Fibroblast of skin of right quadriceps (primary cell): ENCODE results near the gene POTEJ.
"Not testable (repeated sequence)": the region's sequence is repeated elsewhere in the genome, so short reads cannot be mapped to it uniquely, and the experiment has no call there.

ENCODE experiments used
- DNase-seq: peaks from one replicate; pipeline ENCODE4 v3.0.0-alpha.2; 2013

The POTEJ gene

DNA sequence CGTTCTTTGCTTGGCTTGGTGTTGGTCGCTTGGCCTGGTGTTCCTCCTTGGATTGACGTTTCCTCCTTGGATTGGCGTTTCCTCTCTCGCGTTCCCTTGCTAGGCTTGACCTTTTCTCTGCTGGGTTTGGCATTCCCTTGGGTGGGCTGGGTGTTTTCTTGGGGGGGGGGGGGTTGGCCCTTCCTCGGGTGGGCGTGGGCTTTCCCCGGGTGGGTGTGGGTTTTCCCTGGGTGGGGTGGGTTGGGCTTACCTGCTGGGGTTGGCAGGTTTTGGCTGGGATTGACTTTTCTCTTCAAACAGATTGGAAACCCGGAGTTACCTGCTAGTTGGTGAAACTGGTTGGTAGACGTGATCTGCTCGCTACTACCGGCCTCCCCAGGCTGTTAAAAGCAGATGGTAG lies at the start of gene POTEJ:
Gene POTEJ (plus strand): TSS at position 301 of the 400 bp plus-strand sequence. CDS start 93 bp downstream, at position 394.
- not testable (repeated sequence) for DNase-seq

DNA sequence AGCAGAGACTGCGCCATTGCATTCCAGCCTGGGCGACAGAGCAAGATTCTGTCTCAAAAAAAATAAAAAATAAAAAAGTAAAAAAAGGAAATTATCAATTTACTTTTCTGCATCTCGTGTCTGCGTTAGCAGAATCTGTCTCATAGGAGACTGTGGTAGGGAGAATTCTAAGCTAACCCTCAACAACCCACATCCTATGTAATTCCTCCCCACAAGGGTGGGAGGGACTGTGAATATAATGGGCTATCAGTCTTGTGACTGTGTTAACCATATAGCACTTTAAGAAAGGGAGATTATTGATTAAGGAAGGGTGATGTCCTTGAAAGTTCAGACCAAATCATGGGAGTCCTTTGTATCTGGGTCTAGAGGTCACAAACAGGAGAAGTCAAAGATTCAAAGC lies 45.1 kb upstream of the POTEJ start:
- DNase-seq, result not testable (repeated sequence)

DNA sequence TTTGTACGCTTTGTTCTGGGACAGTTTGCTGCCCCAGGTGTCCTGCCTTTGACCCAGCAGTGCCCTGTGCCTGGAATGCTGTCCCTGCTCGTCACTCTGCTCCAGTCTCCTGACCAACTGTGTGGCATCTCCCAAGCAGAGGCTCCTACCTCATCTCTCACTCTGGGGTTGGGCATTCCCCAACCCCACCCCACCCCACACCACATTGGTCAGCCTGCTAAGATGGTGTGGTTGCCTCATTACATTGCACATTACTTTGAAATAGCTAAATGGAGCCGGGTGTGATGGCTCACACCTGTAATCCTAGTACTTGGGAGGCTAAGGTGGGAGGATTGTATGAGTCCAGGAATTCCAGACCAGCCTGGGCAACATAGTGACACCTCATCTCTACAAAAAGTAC lies 39.3 kb upstream of the POTEJ start:
- not testable (repeated sequence) for DNase-seq

DNA sequence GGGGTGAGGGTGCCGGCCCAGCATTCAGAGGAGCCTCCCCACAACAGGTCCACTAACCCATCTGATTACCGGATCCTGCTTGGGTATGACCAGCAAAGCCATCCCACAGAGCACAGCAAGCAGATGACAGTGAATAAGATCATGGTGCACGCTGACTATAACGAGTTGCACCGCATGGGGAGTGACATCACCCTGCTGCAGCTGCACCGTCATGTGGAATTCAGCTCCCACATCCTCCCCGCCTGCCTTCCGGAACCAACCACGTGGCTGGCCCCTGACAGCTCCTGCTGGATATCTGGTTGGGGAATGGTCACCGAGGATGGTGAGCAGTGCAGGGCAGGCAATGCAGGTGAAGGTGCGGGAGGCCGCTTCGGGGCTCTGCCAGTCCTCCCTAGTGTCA lies 37.0 kb upstream of the POTEJ start:
- DNase-seq, result not testable (repeated sequence)

DNA sequence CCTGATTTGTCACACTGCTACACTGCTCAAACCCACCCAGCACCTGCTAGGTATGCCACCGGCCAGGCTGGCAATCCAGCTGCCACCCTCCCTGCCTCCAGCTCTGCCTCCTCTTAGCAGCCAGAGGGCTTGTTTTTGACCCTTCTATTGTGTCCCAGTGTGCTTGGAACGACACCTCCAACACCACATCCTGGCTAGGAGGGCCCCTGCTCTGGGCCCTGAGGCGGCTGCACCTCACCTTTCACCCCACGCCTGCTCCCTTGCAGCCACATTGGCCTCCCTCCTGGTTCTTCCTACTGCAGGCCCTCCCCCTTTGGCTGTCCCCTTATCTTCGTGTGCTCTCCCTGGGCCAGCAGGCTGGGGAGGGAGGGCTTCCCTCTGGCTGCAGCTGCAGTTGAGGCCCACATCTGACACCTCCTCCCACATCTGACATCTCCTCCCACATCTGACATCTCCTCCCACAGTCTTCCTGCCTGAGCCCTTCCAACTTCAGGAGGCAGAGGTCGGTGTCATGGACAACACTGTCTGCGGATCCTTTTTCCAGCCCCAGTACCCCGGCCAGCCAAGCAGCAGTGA lies 34.9 kb upstream of the POTEJ start:
- not testable (repeated sequence) for DNase-seq

DNA sequence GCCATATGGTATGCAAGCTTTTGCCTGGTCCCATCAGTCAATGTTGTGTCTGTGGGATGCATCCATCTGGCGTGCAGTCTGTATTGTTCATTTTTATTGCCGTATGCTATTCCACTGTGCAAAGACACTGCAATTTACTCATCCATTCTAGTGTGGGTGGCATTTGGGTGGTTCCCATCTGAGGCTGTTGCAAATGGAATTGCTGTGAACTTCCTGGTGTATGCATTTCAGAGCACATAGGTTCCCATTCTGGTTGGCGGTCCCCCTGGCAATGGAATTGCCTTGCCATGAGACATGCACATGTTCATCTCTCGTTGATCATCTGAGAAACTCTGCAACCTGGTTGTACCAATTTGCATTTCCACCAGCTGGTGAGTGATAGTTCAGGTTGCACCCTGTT lies 33.7 kb upstream of the POTEJ start:
- DNase-seq, result not testable (repeated sequence)

DNA sequence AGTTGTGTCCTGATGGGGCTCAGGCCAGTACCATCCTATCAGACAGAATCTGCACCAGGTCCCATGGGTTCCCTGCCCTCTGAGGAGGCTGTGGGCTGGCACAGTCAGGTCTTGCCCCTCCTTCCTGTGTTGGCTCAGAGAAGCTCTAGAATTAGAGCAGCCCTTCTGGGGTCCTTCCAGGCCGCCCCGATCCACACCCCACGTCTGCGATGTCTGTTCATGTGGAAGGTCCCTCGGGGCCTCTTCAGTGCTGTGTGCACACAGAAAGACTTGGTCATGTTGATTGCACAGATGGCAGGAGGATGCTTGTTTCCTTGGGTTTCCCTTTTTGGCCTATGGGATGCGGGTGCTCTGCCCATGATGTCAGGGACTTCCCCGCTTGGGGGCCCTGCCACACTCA lies 32.1 kb upstream of the POTEJ start:
- not testable (repeated sequence) for DNase-seq

DNA sequence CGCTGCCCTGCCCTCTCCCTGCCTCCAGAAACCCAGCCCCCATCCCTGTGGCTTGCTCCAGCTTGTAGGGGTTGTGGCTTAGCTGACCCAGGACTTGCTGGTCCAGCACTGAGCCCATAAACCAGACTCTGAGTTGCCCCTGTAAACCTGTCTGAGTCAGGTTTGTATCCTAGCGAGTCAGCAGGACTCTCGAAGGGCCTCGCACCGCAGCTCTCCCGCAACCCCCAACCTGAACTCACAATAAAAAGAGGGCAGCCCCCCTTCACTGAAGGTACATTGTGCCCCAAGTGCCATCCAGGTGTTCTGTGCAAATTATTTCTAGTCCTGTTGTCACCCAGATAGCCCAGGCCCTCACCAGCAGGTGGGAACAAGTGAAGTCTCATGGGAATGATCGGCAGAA lies 29.7 kb upstream of the POTEJ start:
- DNase-seq, result not testable (repeated sequence)

DNA sequence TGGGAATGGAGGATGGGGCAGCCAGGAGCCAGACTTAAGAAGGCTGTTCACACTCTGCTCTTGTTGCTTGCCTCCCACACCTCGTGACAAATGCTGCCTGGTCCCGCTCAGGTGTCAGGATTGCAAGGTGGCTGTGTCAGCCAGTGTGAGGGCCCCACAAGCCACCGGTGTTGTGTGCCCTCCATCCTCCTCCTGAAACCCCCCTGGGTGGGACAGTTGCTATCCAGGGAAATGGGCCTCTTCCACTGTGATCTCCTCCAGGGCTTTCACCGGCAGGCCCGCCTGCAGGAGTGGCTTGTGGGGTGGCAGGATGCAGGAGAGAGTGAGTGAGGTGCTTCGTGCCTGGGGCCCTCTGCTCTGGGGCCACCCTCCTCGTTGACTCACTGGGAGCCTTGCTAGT lies 28.3 kb upstream of the POTEJ start:
- not testable (repeated sequence) for DNase-seq

DNA sequence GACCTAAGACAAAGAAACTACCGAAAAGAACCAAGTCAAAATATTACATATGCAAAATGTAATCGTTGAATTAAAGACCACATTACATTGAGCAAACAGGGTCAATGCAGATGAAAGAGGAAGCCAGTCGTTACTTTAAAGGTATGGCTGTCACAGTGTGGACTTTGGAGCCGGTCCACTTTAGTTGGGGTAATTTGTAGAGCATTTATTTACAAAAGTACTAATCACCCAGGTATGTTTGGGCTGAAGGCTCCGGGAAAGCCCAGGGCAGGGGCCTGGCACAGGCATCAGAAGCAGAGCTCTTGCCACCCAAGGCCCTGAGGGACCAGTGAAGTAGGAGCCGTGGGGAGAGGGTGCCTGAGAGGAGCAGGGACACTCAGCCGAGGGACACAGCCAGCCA lies 27.7 kb upstream of the POTEJ start:
- DNase-seq, result not testable (repeated sequence)

DNA sequence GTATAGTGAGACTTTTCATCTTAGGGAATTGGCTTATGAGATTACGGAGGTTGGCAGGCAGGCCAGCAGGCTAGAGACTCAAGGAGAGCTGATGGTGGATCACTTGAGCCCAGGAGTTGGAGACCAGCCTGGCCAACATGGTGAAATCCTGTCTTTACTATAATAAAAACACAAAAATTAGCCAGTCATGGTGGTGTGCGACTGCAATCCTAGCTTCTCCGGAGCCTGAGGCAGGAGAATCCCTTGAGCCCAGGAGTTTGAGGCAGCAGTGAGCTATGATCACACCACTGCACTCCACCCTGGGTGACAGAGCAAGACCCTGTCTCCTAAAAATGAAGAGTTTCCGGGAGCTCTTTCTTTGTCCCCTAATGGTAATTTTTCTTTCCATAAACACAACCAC lies 26.5 kb upstream of the POTEJ start:
- not testable (repeated sequence) for DNase-seq

DNA sequence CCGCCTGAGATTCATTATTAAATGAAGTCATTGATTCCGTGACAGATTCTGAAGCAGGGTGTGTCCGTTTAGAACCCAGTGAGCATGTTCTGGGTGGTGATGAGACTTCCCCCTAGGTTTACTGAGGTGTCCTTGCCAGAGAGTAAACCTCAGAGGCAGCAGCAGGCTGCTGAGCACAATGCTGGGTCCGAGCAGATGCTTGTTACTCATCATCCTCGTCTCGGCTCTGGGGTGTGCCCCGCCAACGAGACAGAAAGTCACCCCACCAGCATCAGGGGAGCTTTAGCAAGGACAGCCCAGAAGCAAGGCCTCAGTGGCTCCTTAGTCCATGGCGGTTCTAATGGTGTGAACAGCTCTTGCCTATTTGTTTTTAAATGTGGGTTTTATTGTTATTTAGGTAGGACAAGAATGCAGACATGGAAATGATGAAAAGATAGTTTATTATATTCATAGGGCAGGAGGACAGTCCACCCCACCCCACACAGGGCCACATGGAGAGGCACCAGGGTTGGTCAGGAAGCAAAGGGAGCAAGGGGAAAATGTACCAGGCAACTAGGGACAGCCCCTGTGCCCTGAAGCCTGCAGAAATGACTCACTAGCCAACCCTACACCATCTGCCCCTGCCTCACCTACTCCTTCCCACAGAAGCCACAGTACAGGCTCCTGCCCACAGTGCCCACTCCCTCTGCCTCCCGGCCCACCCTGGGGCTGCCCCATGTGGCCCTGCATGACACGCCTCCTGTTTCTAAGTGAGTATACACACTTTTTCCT lies 22.4 kb upstream of the POTEJ start:
- DNase-seq, result not testable (repeated sequence)

DNA sequence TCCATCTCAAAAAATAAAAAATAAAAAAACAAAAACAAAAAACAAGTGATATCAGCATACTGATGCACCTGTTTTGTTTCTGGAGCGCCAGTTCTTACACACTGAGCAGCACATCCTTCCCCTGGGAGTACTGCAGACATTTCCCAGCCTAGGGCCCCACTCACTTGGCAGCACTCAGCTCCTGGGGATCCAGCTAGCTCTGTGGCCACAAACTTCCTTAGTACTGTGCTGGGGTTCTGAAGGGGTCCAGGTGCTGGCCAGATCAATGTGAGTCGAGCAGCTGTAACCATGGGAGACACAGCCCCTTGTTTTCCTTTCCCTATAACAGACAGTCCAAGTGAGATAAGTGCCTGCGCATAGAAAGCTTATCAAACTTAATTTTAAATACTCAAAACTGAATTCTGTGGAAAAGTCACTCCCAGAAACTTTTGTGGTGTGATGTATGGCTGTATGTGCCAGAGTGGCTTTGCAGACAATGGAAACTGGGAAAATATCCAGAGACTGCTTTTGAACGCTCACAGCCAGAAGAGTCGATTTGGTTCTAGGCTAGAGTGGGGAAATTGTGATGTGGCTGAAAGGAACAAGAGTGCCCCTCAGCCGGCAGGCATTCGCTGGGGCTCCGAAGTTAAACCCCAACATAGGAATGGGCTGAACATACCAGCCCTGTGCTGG lies 20.9 kb upstream of the POTEJ start:
- DNase-seq, result not testable (repeated sequence)

DNA sequence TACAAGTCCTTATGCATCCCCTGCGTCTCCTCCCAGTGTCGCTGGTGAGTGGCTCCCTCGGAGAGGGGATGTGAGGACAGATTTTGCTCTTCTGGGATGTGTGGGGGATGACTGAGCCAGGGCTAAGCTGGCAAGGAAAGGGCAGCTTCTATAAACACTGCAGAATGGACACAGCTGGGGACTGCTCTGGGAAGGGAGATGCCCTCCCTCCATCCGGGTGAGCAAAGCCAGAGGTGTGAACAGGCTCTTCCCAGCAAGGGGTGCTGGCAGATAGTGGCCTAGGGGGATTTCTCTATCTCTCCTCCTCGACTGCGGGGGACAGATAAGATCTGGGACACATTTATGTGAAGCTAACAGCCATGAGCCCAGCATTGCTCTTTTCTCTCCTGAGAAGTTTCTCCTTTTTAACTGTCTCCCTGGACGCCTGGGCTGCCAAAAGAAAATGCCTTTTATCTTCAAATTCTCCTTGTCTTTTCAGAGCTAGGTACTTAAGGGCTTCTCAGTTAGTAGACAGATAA lies 20.3 kb upstream of the POTEJ start:
- not testable (repeated sequence) for DNase-seq

DNA sequence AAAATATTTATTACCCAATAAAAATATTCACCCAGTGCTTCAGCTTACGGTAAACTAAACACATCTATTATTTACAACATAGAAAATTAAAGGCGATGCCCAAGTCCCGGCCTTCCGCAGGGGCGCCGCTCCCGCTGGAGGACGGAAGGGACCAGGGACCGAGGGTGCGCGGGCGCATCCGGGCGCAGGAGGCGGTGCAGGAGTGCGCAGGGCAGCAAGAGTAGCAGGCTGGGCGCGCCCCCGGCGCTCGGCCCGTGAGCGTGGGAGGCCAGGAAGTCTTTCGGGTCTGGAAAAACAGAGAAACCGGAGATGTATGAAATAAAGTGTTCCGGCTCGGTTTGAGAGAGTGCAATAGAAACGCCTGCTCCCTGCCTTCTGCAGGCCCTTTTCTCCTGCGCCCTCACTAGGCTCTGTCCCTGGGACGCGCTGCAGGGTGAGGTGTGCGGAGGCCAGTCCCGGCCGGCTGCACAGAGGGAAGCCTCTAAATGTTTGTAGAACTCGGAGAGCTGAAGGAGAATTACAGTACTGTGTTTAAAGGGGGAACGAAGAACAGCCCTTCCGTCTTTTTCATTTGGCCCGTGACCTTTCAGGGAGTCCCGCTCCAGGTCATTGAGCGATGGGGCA lies 18.3 kb upstream of the POTEJ start:
- not testable (repeated sequence) for DNase-seq

DNA sequence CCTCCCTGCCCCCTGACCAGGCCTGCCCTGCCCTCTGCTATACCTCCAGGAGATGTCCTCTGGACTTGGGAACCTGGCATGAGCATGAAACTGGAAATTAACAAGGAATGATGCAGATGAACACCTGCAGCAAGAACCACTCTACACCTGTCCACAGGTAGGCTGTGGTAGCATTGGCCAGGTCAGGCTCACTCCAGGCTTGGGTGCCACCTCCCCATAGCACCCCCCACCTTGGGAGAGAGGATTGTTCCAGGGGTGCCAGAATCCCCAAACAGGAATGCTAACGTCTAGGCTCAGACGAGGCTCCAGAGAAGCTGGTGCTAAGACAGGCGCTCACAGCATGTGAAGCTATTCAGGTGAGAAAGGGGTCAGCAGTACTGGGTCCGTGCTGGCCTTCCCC lies 17.2 kb upstream of the POTEJ start:
- not testable (repeated sequence) for DNase-seq

DNA sequence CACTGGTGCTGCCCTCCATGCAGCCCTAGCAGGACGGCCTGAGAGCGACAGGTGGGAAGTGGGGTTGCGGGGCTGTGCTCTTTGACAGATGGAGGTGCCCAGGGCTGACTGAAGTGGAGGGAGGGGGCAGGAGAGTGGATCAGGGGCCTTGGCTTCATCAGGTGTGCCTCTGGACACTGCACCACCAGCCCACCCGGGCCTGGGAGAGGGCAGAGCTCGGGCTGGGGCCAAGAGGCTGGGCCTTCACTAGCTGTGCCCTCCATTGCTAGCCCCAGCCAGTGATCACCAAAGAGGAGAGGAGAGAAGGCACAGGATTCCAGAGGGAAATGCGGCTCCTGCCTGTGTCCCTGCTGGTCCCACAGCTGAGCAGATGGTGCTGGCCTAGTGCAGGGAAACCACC lies 14.5 kb upstream of the POTEJ start:
- DNase-seq, result not testable (repeated sequence)

DNA sequence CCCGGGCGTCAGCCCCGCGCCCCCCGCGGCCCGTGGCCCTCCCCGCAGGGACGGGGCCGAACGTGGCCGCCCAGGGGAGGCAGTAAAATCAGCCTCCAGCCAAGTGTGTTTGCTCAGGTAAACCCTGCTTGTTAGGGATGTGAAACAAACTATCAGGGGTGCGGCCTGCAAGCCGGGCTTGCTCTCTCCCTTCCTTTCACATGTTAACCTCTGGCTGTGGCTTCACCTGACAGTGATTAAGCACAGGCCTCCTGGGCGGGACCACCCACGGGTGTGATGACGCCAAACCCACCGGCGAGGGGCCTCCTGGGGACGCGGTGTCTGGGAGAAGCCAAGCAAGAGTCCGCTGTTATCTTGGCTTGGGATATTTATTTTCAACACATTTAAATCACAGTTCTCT lies 13.2 kb upstream of the POTEJ start:
- not testable (repeated sequence) for DNase-seq

DNA sequence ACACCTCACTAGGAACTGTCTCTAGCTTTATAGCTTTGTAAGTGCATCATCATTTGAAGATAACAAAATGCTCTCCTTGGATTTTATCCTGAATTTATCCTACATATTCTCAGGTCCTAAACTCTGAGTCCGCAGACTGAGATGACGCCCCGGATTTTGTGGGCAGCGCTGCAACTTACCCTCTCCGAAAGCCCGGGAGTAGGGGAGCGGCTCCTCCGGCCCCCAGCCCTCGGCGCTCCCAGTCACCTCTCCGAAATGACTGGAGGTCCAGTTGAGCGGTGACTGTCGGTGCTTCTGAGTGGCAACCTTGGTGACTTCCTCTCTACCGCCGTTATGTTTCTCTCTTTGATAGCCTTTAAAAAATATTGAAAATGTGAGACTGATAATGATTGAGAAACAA lies 12.8 kb upstream of the POTEJ start:
- DNase-seq, result not testable (repeated sequence)

DNA sequence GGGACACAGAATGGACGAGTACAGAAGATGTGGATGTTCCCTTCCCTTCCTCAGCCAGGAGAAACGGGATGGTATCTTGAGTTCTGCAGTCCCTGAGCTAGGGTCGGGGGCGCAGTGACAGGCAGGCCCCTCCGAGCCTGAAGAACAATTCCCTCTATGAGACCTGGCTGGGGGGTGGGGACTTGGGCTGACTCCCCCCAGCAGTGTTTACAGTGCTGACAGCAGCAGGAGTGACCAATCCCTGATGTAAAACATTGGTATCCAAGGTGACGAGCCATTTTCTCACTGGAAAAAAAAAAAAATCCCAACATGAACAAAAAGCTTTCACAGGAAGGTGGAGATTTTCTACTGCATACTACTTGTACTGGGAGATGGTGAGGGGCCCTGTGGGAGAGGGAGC lies 11.8 kb upstream of the POTEJ start, which contains the start of gene CFC1:
Gene CFC1 (minus strand): TSS at position 183 of the 400 bp plus-strand sequence. CDS start 288 bp downstream, outside the sequence.
- DNase-seq, result not testable (repeated sequence)

DNA sequence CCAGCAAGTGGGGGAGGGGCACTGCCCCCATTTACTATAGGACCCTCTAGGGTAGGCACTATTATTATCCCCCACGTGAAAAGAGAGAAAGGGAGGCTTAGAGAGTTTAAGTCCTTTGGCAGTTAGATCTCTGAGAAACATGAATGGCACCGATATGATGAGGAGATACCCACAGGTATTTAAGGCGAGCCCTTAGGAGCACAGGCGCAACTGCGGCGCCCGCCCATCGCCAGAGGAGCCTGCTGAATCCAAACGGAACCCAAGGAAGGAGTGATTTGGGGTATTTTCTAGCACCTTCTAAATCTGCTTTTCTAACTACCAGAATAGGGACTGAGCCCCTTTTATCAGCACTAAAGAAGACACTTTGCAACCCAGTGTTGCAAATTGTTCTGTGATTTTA lies 11.3 kb upstream of the POTEJ start:
- DNase-seq, result not testable (repeated sequence)

DNA sequence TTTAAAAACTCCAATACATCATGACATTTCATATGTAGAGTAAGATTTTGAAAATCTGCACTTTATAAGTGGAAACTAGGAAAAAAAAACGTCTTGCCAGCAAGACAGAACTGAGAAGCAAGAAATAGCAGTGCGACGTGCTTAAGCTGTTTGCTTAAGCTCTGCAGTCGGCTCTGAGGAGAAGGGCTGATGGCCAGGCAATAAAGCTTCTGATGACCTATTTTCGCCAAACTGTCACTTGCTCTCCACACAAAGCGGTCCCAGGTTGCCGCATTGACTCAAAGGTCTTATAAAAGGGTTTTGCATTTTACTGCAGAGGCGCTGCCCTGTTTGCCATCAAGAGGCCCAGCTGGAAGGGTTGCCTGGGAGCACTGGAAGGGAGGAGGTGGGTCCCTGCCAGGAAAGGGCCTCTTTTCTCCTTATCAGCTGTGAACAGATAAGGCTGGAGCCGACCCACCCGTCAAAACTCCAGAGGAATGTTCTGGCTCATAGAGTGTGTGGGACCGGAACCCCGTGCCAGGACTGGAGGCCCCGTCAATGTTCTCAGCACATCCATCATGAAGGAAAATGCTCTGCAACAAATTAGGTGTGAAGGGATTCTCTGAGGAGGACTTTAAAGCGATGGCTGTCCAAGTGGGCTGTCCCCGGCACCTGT lies 9.5 kb upstream of the POTEJ start:
- not testable (repeated sequence) for DNase-seq
